ENCODE results near the gene STEAP4. TPM values are rescaled to one million over a fixed set of nuclear protein-coding genes. Genes with fewer than 3 reads are reported as not detected.

The STEAP4 gene
- total RNA-seq, 1 experiment from 2014 or later = not detected

GRCh38 chr7:88279323-88279722 is 27.4 kb downstream of the STEAP4 start:
- Histone ChIP-seq H3K79me2 (ENCODE audit: insufficient read depth, low read length) (no peaks in the 10 kb centered on the region), H2BK20ac (ENCODE audit: low read depth, low read length, poor library complexity, severe bottlenecking) (no peak overlapping the region), H4K5ac (ENCODE audit: insufficient read length, low read depth, low read length) (no peak overlapping the region), H2BK120ac (ENCODE audit: low read depth, low read length, poor library complexity, severe bottlenecking) (no peak overlapping the region), H4K20me1 (ENCODE audit: control insufficient read depth, insufficient read depth, insufficient read length) (no peaks in the 10 kb centered on the region), H3K4me2 (ENCODE audit: insufficient read depth, insufficient read length, low read length) (no peak overlapping the region), H3K9ac (ENCODE audit: extremely low read depth, insufficient read length, low read length) (no peak overlapping the region), H2BK15ac (ENCODE audit: low read depth, low read length) (no peak overlapping the region), H4K91ac (ENCODE audit: insufficient read length, low read depth, low read length) (no peak overlapping the region), H3K27me3 (ENCODE audit: insufficient read depth, low read length) (no peaks in the 10 kb centered on the region), H2BK12ac (ENCODE audit: insufficient read length, low read depth, low read length) (no peak overlapping the region), H3K14ac (ENCODE audit: insufficient read depth, low read length) (no peak overlapping the region), H3K9me3 (ENCODE audit: control insufficient read depth, low read depth, low read length) (no peaks in the 10 kb centered on the region), H3K79me1 (ENCODE audit: insufficient read depth, low read depth, low read length, poor library complexity, severe bottlenecking) (no peaks in the 10 kb centered on the region), H2AK5ac (ENCODE audit: insufficient read length, low read length) (no peak overlapping the region), H2AFZ (ENCODE audit: low read length) (no peak overlapping the region), H3K4ac (ENCODE audit: low read depth, low read length) (no peak overlapping the region), H3K23ac (ENCODE audit: insufficient read length, low read depth, low read length) (no peak overlapping the region), H3K4me1 (ENCODE audit: insufficient read depth, low read length) (no peaks in the 10 kb centered on the region), H3K23me2 (ENCODE audit: insufficient read length, low read depth, low read length, poor library complexity, severe bottlenecking) (no peaks in the 10 kb centered on the region), H3K27ac (ENCODE audit: insufficient read length, low read depth, low read length) (no peak overlapping the region), H3K18ac (ENCODE audit: insufficient read length, low read depth, low read length) (no peak overlapping the region), H3K56ac (ENCODE audit: insufficient read length, low read depth, low read length) (no peak overlapping the region), H2BK5ac (ENCODE audit: insufficient read length, low read length) (no peak overlapping the region), H4K8ac (replicated peaks; ENCODE audit: insufficient read length, low read depth, low read length) (no peak overlapping the region), H3T11ph (ENCODE audit: low read length) (no peak overlapping the region)
- Mint-ChIP-seq H3K4me3 (no peak overlapping the region), H3K9me3 (no peaks in the 10 kb centered on the region), H3K27ac (no peak overlapping the region; a peak in 1 of 7 replicates), H3K27me3 (ENCODE audit: low read depth) (no peaks in the 10 kb centered on the region), H3K4me1 (peaks cover 13 to 16% of the 10 kb centered on the region in 2 experiments), H3K36me3 (ENCODE audit: insufficient read depth in 1 of 3, low read depth in 3 of 3) (no peaks in the 10 kb centered on the region; a peak in 1 of 7 replicates)
- TF ChIP-seq, protein P1, sequence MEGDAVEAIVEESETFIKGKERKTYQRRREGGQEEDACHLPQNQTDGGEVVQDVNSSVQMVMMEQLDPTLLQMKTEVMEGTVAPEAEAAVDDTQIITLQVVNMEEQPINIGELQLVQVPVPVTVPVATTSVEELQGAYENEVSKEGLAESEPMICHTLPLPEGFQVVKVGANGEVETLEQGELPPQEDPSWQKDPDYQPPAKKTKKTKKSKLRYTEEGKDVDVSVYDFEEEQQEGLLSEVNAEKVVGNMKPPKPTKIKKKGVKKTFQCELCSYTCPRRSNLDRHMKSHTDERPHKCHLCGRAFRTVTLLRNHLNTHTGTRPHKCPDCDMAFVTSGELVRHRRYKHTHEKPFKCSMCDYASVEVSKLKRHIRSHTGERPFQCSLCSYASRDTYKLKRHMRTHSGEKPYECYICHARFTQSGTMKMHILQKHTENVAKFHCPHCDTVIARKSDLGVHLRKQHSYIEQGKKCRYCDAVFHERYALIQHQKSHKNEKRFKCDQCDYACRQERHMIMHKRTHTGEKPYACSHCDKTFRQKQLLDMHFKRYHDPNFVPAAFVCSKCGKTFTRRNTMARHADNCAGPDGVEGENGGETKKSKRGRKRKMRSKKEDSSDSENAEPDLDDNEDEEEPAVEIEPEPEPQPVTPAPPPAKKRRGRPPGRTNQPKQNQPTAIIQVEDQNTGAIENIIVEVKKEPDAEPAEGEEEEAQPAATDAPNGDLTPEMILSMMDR (conservative IDR thresholded peaks at IDR 0.05) = no peak
- WGBS (ENCODE audit: extremely low coverage, insufficient read length, low lambda C conversion rate) = no CpG with 5 or more reads among the region's 3 CpGs
- no peak for DNase-seq
